AG09319 (cell line): ENCODE results near the gene USP22.

ENCODE experiments used
- DNase-seq: peaks from one replicate; pipeline ENCODE4 v3.0.0-alpha.2; 2010; ENCODE audit warnings: low read depth; ENCODE audit errors: extremely low read depth
- TF ChIP-seq, protein P1 (sequence below): IDR thresholded peaks from 2 replicates; pipeline ENCODE4 v1.5.1; 2011; ENCODE audit warnings: low read depth, mild to moderate bottlenecking, inconsistent platforms, low read length, moderate library complexity

USP22 gene

DNA sequence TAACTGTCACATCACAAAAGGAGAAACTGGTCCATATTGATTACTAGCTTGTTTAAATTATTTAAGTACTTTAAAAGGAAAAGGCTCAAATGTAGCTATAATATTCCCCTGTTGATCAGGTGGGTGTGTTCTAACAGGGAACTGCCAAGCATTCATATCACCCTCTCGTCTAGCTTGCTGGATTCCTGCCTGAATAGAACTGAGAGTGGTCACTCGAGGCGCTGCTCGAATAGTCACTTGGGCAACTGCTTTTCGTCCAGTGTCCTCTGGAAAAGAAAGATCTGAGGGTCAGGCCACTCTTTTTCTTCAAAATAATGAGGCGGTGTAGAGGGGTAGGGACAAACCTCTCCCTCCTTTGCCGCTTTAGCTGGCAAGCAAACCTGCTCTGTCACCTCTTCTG is 36.4 kb upstream of the USP22 start:
- DNase-seq = no peak
- TF ChIP-seq, protein P1, sequence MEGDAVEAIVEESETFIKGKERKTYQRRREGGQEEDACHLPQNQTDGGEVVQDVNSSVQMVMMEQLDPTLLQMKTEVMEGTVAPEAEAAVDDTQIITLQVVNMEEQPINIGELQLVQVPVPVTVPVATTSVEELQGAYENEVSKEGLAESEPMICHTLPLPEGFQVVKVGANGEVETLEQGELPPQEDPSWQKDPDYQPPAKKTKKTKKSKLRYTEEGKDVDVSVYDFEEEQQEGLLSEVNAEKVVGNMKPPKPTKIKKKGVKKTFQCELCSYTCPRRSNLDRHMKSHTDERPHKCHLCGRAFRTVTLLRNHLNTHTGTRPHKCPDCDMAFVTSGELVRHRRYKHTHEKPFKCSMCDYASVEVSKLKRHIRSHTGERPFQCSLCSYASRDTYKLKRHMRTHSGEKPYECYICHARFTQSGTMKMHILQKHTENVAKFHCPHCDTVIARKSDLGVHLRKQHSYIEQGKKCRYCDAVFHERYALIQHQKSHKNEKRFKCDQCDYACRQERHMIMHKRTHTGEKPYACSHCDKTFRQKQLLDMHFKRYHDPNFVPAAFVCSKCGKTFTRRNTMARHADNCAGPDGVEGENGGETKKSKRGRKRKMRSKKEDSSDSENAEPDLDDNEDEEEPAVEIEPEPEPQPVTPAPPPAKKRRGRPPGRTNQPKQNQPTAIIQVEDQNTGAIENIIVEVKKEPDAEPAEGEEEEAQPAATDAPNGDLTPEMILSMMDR = no peak

DNA sequence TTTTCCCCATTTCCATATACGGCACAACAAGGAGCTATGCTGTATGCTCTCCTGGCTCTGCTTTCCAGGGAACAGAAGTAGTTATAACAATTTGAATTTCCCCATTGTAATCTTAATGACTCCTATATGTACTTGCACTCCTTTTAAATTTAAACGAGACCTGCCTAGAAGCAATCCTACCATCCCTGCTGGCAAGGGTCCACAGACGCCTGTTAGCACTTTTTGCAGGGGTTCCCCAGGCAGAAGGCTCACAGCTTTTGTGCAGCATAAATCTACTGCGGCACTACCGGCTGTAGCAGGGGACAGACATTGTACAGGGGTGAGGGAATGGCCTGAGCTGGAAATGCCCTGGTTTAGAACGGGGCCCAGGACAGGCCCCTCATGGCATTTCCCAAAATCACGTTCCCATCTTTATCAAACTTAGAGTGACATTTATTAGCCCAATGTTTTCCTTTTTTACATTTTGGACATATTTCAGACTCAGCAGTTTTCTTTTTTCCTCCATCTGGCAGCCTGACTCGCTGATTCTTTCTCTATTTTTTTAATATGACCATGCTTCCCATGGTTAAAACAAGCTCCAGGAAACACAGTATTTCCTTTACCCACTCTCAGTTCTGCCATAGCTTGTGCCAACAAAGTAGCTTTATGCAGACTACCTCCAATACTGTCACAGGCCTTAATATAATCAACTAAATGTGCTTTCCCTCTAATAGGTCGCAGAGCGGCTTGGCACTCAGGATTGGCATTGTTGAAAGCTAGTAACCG is 35.4 kb upstream of the USP22 start:
- DNase-seq = no peak
- TF ChIP-seq, protein P1 = no peak

DNA sequence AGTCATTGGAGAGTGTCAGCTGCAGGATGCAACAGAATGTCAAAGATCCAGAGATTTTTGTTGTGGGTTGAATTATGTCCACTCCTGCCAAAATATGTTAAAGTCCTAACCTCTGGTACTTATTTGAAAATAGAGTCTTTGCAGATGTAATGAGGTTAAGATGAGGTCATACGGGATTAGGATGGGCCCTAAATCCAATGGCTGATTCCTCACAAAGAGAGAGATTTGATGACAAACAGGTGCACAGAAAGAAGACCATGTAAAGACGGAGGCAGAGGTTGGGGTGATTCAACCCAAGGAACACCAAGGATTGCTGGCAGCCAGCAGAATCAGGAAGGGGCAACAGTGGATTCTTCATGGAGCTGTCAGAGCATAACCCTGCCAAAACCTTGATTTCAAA is 34.5 kb upstream of the USP22 start:
- DNase-seq = no peak
- TF ChIP-seq, protein P1 = no peak

DNA sequence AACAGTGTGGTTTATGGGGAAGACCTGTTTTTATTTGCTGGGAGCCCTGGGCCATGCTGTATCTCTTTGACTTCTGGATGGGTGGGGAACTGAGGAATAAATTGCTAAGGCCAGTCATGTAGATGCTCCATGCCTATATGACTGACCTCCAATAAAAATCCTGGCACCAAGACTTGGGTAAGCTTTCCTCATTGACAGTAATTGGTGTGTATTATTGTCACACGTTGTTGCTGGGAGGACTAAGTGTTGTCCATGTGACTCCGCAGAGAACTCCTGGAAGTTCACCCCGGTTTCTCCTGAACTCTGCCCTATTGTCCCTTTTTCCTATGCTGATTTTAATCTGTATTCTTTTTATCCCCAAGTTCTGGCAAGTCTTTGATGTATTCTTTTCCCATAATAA is 33.4 kb upstream of the USP22 start:
- TF ChIP-seq, protein P1 = no peak
- DNase-seq = no peak

DNA sequence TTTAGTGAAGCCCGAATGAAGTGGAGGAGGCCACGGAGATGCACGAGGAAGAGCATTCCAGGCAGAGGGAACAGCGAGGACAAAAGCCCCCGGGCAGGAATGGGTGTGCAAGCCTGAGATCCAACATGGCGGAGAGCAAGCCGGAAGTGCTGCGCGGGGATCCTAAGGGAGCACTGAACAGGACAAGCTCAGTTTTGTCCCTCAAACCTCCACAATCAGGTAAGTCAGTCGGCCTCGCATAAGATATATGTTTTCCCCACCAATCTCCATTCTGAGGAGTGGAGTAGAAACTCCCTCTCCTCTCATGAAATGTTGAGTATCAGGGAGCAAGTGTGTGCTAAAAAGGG is 32.9 kb upstream of the USP22 start:
- TF ChIP-seq, protein P1 = no peak
- no peak for DNase-seq

DNA sequence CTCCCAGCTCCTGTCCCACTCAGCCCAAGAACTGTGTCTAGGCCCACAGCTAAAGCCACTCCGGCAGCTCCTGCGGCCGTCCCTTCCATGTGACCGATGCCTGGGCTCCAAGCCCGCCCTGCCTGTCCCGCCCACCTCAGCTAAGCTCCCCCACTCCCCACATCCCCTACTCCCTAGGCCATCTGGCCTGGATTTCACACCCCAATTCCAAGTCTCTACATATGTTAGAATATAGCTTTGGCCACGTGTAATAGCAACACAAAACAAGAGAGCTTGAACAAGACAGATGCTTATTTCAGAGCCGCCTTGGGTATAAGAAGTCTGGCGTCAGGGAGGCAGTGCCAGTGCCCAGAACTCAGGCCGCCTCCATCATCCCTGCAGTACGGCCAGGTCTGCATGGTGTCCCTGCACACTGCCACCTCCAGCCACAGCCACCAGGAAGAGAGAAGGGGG is 30.0 kb upstream of the USP22 start:
- TF ChIP-seq, protein P1 = no peak
- no peak for DNase-seq

DNA sequence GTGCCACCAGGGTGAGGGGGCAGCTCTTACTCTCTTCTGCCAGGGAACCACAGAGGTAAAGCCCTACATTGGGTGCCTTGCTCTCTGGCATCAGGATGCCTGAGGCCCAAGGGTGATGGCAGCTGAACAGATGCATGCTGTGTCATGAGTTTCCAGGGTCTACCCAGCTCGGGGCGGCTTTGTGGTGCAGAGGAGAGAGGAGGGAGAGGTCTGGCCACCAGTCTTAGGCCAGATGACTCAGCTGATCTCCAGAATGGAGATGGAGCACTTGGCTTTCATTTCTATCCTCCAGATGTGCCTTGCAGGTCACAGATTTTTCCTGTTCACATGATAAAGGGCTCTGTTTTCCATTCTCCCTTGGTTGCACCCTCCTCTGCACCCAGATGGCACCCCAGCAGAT is 23.6 kb upstream of the USP22 start:
- TF ChIP-seq, protein P1 = no peak
- DNase-seq = no peak
